ENCODE results near the gene ZEB1. TPM values are rescaled to one million over a fixed set of nuclear protein-coding genes. Genes with fewer than 3 reads are reported as not detected.

Gene ZEB1
- total and polyA plus RNA-seq, 8 donors: 29.9 to 40.8 (median 34.4) TPM

GRCh38 chr10:31578951-31579350 is 259.9 kb downstream of the ZEB1 start:
- no peak overlapping the region for H3K27ac ChIP-seq
- H3K36me3 ChIP-seq: no peaks in the 10 kb centered on the region
- no peak overlapping the region for H3K4me3 ChIP-seq
- DNase-seq (no peak), ATAC-seq (no peak)
- peaks cover 0 to 10% of the 10 kb centered on the region in 2 donors for H3K9me3 ChIP-seq
- no peaks in the 10 kb centered on the region for H3K27me3 ChIP-seq
- peaks cover 0 to 34% of the 10 kb centered on the region in 2 donors for H3K4me1 ChIP-seq
- no peak for TF ChIP-seq CTCF (IDR thresholded peaks at IDR 0.05)
- intact Hi-C loops (cut with DNase I): no loop called here

Measured in left lung (tissue), 10 donors.